ENCODE results near the gene IL2RA.
"Not testable (repeated sequence)": the region's sequence is repeated elsewhere in the genome, so short reads cannot be mapped to it uniquely, and the experiment has no call there.

IL2RA gene

GRCh38 chr10:6062101-6062771 lies at the start of gene IL2RA:
IL2RA (minus strand) TSS chr10:6062367; CDS start chr10:6062151, 216 bp downstream.
- peak; percentile 65 for DNase-seq (ENCODE audit: low read depth)

DNA sequence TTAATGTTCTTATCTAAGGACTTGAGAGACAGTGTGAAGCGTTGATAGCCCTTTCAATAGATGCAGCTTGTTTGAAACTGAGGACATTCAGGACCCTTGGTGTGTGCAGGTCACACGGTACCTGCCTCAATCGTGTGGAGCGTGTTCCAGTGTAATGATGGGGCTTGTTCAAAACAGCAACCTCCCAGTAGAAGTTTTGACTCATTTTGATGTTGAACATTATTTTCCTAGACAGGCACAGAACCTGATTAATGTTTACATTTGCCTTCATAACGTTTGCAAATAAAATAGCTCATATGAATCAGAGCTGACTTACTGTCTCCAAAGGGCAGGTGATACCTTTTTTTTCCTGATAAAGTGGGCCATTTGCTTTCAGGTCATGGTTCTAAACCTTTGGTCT lies 48.0 kb upstream of the IL2RA start:
- no peak for DNase-seq (ENCODE audit: low read depth)

DNA sequence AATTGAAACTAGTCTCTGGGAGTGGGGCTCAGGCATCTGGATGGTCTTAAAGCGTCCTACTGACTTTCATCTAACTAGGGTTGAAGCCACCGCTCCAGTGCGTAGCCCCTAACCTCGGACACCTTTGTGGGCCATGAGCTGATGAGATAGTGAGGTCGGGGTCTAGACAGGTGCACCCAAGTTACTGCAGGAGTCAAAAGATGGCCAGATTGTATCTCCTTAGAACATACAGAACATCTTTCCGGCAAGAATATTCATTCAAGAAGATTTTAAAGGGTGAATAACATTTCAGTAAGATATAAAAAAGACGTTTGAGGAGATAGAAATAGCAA lies 47.2 kb upstream of the IL2RA start:
- no peak for DNase-seq (ENCODE audit: low read depth)

DNA sequence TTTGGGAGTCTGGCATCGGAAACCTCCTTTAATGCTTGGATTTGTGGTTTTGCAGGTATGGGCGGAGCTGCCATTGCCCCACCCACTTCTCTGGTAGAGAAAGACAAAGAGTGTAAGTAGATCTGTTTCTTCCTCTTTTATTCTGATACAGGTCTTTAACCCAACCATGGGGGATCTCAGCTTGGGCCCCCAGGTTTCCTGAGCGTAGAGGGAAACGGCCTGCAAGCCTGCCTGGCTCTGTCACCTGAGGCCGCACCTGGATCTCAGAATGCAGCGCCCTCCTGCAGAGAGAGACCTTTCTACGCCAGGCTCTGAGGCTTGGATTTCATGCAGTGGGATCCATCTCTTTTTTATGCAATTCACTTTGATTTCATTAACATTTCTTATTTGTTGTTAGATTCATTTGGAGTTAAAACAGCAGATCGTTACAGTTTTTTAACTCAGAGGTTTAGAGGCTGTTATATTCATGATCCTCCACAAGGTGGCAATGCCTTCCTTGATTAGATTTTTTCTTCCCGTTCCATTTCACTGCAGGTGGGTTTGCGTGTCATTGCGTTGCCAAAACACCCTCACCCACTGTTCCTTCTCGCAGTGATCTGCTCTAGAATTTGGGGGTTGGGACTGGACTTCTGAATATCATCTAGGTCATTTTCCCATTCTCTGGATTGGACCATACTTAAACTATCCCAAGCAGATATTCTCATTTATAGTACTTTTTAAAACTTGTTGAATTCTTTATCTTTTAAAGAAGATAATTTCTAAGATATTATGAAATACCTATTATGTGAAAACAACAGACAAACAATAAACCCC lies 46.7 kb upstream of the IL2RA start:
- DNase-seq (ENCODE audit: low read depth), result no peak

GRCh38 chr10:6108072-6108471 lies 45.9 kb upstream of the IL2RA start:
- DNase-seq (ENCODE audit: low read depth), result no peak

DNA sequence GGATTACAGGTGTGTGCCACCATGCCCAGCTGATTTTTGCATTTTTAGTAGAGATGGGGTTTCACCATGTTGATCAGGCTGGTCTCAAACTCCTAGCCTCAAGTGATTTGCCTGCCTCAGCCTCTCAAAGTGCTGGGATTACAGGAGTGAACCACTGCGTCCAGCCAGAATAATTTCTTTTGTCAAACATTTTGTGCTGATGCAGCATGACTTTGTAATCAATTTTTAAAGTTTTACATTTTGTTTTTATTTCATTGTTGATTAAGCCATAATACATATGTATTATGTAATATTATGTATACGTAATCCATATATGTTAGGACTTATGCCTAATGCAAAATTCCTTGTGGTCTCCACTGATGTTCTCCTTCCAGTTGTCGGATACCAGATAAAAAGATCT lies 45.4 kb upstream of the IL2RA start:
- not testable (repeated sequence) for DNase-seq (ENCODE audit: low read depth)

DNA sequence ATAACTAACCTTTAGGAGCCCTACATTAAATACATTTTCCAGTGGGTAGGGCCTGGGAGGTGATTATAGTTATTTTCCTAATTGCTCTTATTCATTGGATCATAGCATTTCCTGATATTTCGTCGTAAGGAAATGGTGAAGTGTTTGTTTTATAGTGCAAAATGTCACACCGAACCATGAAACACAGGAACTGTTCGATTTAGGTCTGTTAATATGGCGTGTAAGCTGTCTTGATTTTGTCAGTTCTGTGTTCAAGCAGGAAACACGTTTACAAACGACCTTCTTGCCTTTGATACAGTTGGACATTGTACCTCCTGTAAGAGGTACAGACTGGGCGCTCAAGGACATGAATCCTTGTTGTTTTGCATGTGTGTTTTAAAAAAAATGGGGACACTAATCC lies 41.4 kb upstream of the IL2RA start:
- DNase-seq (ENCODE audit: low read depth), result no peak

DNA sequence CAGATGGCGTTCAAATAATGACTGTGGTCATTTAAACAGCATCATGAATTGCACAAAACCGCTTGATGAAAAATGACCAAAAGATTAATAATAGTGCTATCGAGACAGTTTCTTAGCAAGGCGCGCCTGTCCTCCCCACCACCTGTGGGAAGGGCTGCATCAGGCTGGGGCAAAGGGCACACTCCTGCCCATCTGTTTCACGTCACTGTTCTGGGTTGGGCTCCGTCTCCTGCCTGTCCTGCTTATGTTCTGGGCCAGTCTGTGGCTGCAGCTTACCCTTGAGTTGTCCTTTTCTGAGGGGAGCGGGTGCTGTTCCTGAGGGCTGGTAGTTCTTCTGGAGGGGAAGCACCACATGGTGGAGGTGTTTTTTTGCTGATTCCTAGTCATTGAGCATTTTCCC lies 40.0 kb upstream of the IL2RA start:
- DNase-seq (ENCODE audit: low read depth), result no peak

DNA sequence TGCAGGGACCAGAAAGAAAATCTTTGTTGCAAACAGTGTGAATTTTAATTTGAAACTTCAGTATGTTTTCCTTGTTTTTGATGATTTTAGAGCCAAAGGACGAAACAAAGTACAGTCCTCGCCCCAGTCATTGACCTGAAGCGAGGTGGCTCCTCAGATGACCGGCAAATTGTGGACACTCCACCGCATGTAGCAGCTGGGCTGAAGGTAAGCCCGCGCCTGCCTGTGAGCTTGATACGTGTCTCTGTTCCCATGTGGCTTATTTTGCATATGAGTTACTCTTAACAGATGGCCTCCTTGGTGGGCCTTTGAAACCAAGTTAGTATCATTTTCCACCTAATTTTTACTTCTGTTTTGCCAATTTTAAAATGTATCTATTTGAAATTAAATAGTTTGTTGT lies 39.0 kb upstream of the IL2RA start:
- DNase-seq (ENCODE audit: low read depth), result no peak

DNA sequence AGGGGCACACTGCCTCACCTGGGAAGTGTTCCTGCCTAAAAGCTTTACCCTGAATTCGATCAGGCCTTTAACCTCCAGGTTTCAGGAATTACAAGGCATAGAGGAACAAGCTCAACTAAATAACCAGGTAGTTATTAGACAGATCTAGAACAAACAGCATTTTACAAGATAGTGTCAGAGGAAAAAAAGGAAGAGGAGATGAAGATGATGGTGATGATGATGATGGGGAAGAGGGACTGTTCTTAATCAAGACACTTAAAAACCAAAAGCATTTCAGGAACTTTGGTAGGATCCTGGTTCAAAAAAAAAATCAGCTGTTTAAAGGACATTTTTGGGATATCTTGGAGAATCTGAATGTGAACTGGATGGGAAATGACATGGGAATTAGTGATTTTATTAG lies 38.2 kb upstream of the IL2RA start:
- DNase-seq (ENCODE audit: low read depth), result no peak

DNA sequence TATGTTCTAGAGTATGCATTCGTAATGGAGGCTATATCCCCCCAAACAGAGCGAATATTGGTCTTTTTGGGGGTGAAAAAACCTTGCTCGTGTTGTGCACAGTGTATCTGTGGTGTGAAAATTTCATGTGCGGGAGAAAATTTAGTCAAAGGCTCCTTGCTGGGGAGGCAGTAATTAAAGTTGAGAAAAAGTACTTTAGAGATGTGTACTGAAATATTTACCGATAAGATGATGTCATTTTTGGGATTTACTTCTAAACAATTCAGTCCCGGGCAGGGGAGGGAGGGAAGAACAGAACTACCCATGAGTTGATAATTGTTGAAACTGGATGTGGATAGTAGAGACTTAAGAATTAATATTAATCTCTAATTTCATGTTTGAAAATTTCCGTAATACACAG lies 36.0 kb upstream of the IL2RA start:
- DNase-seq (ENCODE audit: low read depth), result no peak

- DNase-seq (ENCODE audit: low read depth), result no peak
These were observed 34.9 kb upstream of the IL2RA start for GRCh38 chr10:6097063-6097462.

DNA sequence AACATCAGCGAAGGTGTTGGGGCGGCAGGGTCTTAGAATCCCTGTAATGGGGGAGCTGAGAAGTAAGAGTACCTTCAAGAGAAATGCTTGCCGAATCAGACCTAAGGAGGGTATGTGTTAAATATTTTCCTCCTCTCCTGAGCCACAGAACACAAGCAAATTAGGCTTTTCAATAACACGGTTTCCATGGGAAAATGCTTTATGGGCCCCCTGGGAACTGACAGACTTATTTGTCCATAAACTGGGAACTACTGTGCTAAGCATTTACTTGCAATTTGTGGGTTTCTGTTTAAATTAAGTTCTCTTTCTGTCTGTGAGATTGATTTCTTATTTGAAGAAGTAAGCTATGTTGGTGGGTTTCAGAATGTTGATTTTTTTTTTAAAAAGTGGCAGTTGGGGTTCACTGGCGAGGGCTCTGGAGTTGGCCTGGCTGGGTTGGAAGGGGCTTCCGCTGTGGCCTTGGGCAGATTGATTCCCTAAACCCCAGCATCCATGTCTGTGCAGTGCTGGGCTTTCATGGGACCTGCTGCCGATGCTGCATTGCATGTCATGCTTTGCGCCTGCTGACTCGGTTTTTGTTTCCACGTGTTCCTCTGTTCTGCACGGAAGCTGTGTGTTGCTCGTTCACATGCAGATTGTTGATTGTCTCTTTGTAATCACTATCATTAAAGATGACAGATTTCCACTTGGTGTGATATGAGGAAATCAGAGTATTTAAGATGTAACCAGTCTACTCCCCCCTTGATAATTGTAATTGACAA lies 33.8 kb upstream of the IL2RA start:
- no peak for DNase-seq (ENCODE audit: low read depth)

DNA sequence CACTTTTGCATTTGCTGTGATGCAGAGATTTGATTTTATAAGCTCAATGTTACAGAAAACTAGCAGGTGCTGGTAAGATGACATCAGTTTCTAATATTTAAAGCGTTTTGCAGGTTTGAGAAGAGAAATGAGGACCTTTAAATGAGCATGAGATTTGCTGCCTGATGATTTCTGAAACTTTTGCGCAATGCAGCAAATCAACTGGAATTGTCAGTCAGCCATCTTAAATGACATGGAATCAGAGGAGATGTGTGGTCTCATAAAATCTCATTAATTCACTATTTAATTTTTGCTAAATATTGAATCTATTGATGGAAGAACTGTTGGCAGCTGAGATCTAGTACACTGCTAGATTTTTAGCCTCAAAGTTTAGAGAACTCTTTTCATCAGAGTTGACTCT lies 30.6 kb upstream of the IL2RA start:
- DNase-seq (ENCODE audit: low read depth), result no peak

GRCh38 chr10:6091630-6092029 lies 29.5 kb upstream of the IL2RA start:
- DNase-seq (ENCODE audit: low read depth), result no peak

DNA sequence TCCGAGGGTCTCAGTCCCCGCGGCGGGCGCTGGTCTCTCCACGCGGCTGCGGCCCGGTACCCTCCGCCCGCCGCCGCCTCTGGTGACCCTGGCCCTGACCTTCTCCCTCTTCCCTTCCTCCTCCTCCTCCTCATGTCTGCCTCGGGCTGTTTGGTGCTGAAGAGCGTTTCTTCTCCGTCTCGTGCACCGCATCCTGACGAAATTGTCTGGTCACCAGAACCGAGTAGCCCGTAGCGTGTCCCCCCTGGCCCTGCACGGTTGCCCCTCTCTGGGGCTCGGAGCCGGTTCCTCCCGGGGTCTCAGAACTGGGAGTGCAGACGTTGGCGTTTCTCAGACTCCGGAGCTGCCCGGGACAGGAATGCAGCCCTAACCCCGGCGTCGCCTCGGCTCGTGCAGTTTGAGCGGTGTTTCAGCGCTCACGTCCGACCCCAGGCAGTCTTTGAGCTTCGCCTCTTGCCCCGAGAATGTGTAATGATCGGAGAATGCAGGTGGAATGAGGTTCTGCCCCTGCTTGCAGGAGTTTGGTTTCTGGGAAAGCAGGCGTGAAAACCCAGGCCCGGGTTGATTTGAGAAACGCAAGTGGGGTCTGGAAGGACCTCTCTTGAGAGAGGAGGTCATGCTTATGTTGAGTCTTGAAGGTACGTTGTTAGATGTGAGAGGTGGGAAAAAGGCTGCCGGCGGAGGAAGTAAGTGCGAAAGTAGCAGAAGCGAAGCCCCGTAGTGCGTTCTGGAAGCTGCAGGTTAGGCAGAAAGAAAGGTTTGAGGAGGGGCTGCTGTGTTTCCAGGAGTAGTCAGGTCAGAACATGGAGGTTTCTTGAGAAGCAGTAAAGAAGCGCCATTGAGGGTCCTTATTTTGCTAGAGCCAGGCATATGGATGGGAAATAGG lies 27.4 kb upstream of the IL2RA start:
- DNase-seq (ENCODE audit: low read depth), result no peak

DNA sequence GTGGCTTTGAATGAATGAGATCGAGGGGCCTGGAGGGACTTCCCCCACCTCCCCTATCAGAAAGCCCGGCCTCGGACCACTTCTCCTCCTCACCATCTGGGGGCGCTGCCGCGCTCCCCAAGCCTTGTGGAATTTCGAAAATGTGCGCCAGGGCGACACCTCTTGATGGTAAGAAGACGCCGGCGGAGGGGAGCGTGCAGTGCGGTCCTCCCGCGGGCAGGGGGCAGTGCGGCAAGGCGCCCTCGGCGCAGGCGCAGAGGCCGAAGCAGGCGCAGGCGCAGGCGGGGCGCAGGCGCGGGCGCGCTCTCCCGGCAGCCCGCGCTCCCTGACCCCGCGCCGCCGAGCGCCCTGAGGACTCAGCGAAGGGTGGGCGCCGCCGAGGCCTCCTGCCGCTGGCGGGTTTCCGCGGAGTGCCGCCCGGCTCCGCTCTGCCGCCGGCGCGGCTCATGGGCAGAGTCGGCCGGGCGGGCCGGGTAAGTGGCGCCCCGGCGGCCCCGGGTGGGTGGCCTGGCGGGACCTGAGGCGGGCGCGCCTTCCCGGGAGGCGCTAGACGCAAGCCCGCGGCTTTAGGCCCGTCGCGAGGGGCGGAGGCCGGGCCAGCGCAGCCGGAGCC lies 26.7 kb upstream of the IL2RA start, which contains the start of gene RBM17:
TSS of gene RBM17 (plus strand) at position 314 of the 613 bp plus-strand sequence. CDS start 8,032 bp downstream, outside the sequence.
- DNase-seq (ENCODE audit: low read depth), result peak; percentile 90

DNA sequence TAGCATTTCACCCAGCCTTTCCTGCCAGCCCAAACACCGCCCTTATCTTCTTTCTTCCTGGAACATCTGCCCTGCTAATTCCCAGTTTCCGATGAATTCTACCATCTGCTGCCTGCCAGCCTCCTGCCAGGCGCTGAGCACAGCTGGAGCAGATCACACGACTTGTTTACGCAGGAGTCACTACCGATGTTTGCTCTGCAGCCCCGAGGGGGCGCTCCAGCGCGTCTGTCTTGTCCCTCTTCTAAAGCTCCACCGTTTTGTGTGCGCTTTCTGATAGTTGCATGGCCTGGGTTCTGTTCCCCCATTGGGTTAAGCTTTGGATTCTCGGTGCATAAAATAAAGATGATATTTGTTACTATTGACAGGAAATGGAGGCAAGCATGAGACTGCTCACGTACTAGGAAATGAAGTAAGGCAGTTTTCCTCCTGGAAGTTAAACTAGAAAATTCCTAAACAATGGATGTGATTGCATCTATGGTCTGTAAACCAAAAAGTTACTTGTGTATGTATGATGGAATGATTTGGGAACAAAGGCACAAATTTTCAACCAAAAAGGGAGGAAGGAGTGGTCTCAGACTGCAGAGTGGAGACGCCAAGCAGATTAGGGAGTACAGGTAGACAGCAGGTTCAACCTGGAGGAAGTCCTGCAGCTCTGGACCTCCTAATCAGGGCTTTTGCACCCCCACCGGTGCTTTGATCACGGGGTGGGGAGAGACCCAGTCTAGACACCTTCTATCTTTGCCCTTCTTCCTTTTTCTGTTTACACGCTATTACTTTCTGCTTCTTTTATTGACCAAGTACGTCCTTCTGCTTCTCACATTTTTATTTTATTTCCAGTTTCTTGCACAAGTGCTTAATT lies 24.4 kb upstream of the IL2RA start:
- DNase-seq (ENCODE audit: low read depth), result peak; percentile 60

DNA sequence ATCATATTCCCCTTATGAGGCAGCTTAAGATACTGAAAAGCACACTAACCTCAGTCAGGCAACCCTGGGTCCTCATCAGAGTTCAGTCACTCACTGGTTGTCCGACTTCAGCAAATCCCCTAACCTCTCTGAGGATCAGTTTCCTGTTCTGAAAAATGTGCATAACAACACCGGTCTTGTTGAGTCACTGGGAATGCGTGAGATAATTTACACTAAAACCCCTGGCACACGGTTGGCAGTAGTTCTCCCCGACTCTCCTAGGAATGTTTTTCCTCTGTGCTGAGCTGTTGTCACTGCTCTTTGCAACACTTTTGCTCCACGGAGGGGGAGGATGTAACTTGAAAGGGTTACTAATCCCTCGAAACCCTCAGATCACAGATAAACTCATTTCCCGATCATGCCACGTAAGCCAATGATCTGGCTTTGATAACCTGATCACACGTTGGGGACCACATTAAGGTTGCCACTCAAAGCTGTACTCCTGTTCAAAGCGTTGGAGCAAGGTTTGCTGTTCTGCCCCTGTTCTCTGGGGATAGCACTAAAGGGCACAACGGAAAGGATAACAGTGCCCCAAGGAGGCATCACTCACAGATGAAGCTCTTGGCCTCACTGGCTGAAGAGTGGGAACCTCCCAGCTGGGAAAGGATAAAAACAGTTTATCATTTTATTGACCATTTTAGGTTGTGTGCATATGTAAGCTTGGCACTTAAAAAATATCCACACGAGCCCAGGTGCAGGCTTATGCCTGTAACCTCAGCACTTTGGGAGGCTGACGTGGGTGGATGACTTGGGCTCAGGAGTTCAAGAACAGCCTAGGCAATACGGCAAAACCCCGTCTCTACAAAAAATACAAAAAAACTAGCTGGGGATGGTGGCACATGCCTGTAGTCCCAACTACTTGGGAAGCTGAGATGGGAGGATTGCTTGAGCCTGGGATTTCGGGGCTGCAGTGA lies 21.6 kb upstream of the IL2RA start:
- DNase-seq (ENCODE audit: low read depth), result peak; percentile 39
